Measurements from ENCODE around the gene SWSAP1.
"Not testable (repeated sequence)": the region's sequence is repeated elsewhere in the genome, so short reads cannot be mapped to it uniquely, and the experiment has no call there.

SWSAP1 gene

GRCh38 chr19:11374433-11375142 lies at the start of gene SWSAP1:
SWSAP1 (plus strand) TSS chr19:11374666; CDS start chr19:11374681, 15 bp downstream.
- peak; percentile 96 to 97 for DNase-seq

GRCh38 chr19:11324748-11325389 lies 49.6 kb upstream of the SWSAP1 start:
- no peak for DNase-seq

GRCh38 chr19:11325544-11325943 lies 48.9 kb upstream of the SWSAP1 start:
- DNase-seq = no peak

- DNase-seq = no peak
Observed at GRCh38 chr19:11330127-11330526, 44.3 kb upstream of the SWSAP1 start.

- DNase-seq = no peak
Observed at GRCh38 chr19:11331502-11331901, 43.0 kb upstream of the SWSAP1 start.

- no peak for DNase-seq
Observed at GRCh38 chr19:11332822-11333221, 41.6 kb upstream of the SWSAP1 start.

- not testable (repeated sequence) for DNase-seq
Observed at GRCh38 chr19:11333838-11334237, 40.6 kb upstream of the SWSAP1 start.

GRCh38 chr19:11335449-11336146 lies 38.9 kb upstream of the SWSAP1 start:
- DNase-seq = no peak

GRCh38 chr19:11337080-11337479 lies 37.4 kb upstream of the SWSAP1 start:
- no peak for DNase-seq

- no peak for DNase-seq
Observed at GRCh38 chr19:11338121-11338520, 36.3 kb upstream of the SWSAP1 start.

- no peak for DNase-seq
Observed at GRCh38 chr19:11338569-11339253, 35.8 kb upstream of the SWSAP1 start.

- DNase-seq = peak; percentile 86 to 91
Observed at GRCh38 chr19:11339254-11340098, 35.0 kb upstream of the SWSAP1 start, which contains the start of gene RAB3D. RAB3D (minus strand) TSS chr19:11339657; CDS start chr19:11337399, 2,258 bp downstream.

- not testable (repeated sequence) for DNase-seq
Observed at GRCh38 chr19:11340099-11340467, 34.4 kb upstream of the SWSAP1 start.

- DNase-seq = no peak
Observed at GRCh38 chr19:11342429-11342828, 32.0 kb upstream of the SWSAP1 start.

GRCh38 chr19:11345122-11345803 lies 29.2 kb upstream of the SWSAP1 start:
- no peak for DNase-seq

- peak; percentile 98 to 99 for DNase-seq
Observed at GRCh38 chr19:11346104-11346940, 28.1 kb upstream of the SWSAP1 start, which contains the start of the genes CCDC159 and TMEM205. CCDC159 (plus strand) TSS chr19:11346519; CDS start chr19:11346607, 88 bp downstream. TMEM205 (minus strand) TSS chr19:11346268; CDS start chr19:11345619, 649 bp downstream.

GRCh38 chr19:11347546-11348039 lies 26.9 kb upstream of the SWSAP1 start:
- DNase-seq = no peak

GRCh38 chr19:11349171-11349570 lies 25.3 kb upstream of the SWSAP1 start:
- no peak for DNase-seq

- DNase-seq = not testable (repeated sequence)
Observed at GRCh38 chr19:11354102-11354501, 20.4 kb upstream of the SWSAP1 start.

Data from stimulated activated CD4-positive, alpha-beta T cell treated with anti-CD3 and anti-CD28 coated beads, Interleukin-2, amount 100 ng/mL, for 24 hours (primary cell).